GM21423 (cell line): ENCODE measurements around the gene AGAP1.

Experiments used
- ATAC-seq: cut with Tn5 transposase; IDR thresholded peaks from one replicate; pipeline ENCODE4 v1.9.1; 2021; ENCODE audit warnings: mild to moderate bottlenecking, moderate library complexity; ENCODE audit not compliant: unreplicated experiment

Gene AGAP1

GRCh38 chr2:236171680-236172254 lies 677.9 kb downstream of the AGAP1 start:
- ATAC-seq, result no peak

DNA sequence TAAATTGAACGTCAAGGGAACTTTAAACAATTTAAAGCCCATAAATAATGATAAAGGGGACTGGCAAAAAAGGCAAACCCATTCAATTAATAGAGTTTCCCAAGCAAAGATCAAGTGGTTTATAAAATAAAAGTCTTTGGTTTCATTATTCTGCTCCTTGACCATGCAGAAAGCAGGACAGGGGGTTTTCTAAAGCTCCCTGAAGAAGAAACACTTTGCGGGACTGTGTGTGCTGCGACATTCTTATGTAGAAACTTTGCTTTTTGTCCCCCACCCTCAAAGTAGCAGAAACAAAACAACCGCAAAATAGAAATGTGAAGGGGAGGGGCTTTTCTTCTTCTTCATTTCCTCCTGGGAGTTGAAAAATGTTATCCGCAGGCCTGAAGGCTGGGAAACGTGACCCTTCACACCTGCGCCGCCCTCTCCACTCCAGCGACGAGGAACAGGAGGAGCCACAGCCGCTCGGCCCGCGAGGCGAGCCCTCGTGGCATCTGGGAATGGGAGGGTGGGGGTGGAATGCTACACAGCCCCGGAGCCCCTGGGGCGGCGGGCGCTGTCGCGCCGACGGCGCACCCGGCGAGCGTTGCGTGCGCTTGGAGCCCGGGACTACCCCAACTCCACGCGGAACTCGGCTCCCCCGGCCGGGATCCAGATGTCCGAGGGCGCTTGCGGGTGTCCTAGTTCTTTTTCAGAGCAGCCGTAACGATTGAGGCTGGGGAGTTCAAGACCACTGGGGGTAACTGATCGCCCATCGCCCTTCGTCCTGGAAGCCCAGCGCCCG lies 678.6 kb downstream of the AGAP1 start:
- no peak for ATAC-seq

DNA sequence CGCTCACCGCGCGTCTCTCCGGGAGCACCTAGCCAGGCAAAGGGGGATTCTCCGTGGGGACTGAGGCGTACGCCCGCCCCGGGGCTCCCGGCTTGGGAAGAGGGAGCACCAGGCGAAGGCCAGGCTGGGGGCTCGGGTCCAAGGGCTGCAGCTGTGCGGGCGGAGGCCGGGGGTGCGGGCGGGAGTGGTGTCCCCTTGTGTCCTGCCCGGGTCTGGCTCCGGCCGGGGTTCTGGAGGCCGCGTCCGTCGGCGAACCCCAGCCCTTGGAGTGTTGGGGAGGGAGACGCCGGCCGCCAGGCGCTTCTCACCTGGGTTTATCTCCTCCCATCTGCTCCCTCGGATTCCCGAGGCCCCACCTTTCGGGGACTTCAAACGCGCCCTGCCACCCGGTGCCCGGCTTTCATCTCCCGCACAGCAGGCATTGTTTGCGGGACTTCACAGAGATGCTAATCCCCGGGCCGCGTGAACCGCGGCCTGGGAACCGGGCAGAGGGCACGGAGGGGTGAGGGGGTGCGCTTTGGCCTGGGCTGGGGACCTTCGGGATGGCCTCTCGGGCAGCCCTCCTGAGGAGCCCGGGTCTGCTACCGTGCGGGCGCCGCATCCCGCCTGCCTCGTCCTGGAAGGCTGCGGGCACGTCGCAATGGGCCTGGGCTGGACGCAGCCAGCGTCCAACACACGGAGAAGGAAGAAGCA lies 679.3 kb downstream of the AGAP1 start:
- no peak for ATAC-seq

DNA sequence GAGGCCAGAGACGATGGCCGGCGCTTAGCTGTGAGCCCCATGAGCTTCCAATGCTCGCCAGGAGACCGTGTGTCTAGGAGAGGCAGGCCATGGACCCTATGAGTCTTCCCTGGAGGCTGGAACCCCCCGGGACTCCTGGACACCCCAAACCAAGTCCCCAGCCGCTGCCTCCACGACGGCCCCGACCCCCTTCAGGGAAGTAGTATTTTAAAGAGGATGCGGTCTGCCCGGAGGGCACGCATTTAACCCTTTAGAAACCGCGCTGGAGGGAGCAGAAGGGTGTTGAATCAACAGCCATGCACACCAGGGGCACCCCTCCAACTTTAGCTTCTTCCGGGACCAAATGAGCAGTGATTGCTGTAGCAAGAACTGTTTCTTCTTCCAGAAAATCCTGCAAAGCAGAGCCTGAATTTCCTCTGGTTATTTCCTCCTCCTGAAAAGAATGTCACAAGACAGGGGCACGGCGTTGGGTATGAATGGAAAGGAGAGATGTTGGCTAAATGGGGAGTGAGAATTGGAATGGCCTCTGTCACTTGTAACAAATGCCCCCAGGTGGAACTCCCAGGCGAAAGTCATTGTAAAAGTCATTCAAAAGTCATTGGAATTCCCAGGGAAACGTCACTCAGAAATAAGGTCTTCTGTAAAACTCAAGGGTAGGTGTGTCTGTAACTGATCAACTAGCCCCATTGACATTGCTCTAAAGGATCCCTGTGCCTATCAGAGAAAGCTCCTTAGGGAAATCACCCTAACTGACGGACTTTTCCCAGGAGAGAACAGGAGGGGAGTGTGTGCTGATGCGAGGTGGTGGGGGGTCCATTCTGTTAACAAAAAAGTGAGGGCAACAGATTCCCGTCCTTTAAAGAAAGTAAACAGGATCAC lies 680.1 kb downstream of the AGAP1 start:
- no peak for ATAC-seq

GRCh38 chr2:236175548-236176150 lies 681.8 kb downstream of the AGAP1 start:
- ATAC-seq, result no peak

GRCh38 chr2:236176417-236176816 lies 682.6 kb downstream of the AGAP1 start:
- ATAC-seq, result no peak

- ATAC-seq, result no peak
Observed at GRCh38 chr2:236176951-236177350, 683.1 kb downstream of the AGAP1 start.

DNA sequence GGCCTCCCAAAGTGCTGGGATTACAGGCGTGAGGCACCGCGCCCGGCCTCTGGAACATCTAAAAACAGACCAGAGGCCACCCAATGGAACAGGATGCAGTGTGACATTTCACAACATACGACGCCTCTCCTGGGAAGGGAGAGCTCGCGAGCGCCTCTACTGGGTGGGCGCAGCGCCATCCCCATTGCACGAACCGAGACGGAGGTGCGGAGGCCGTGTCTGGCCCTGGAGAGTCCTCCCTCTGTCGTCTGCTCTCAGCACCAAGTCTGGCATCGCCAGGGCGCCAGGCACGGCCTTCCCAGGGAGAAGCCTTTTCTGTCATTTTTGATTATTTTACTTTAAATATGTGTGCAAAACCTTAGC lies 683.7 kb downstream of the AGAP1 start:
- no peak for ATAC-seq

- no peak for ATAC-seq
Observed at GRCh38 chr2:236177967-236178889, 684.4 kb downstream of the AGAP1 start.

- no peak for ATAC-seq
Observed at GRCh38 chr2:236178890-236179235, 685.0 kb downstream of the AGAP1 start.

DNA sequence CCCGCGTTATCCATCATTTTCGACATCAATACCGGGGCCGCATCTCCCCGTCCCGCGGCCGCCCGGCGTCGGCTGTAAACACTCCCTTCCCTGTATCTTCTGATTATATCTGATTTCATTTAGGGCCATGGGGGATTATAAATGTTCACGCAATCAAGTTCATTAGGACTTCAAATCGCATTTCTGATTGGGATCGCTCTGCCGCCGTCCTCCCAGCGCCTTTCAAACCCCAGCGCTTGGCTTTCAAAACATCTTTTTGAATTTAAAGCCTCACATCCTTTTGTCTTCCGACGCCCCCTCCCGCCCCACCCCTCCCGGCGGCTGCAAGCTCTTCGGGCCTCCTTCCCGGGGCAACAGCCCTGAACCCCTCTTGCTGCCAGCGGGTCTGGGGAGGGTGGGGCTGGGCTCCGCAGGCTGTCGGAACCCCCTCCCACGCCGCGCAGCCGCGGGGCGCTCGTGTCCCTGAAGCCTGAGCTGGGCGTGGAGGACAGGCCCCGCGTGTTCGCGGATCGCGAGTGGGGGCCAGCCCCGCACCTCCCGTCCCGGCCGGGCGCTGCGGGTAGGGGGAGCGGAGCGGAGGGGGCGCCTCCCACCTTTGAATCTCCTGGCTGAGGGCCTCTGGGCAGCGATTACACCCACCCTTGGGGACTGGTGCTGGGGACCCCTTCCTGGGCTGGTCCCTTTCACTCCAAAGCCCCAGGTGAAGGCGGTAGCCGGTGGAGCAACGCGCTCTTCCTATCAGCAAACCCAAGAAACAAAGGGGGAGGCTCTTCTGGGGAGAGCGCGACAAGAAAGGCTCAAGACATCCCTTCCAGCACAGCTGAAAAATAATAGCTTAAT lies 685.6 kb downstream of the AGAP1 start:
- ATAC-seq, result no peak

GRCh38 chr2:236180076-236180816 lies 686.4 kb downstream of the AGAP1 start:
- ATAC-seq, result no peak

- no peak for ATAC-seq
Observed at GRCh38 chr2:236180831-236181453, 687.1 kb downstream of the AGAP1 start.
